ENCODE results near the gene ZNF418. TPM values are rescaled to one million over a fixed set of nuclear protein-coding genes. Genes with fewer than 3 reads are reported as not detected.

ZNF418 gene
- total and polyA plus RNA-seq, 2 of the 8 experiments (the other 6 are each of a cell fraction or from before 2014, with no cell fraction given), result 10.5 to 18.8 TPM

- Histone ChIP-seq H2BK5ac (ENCODE audit: low read depth, low read length) (no peak overlapping the region), H3K23ac (ENCODE audit: insufficient read length) (no peak overlapping the region), H3K18ac (ENCODE audit: extremely low read depth, low read length) (no peak overlapping the region), H3K4ac (replicated peaks; ENCODE audit: insufficient read length, low read depth, low read length) (no peak overlapping the region), H3K79me1 (ENCODE audit: low read depth, low read length) (no peaks in the 10 kb centered on the region; the same call in 1 of the 2 replicates), H3K9ac (replicated peaks in 1 of 4; ENCODE audit: extremely low read depth in 1 of 4, low read depth in 3 of 4, low read length in 3 of 4) (no peak overlapping the region), H3K14ac (ENCODE audit: insufficient read length) (no peak overlapping the region), H3K27ac (ENCODE audit: low read depth, low read length) (no peak overlapping the region), H4K91ac (replicated peaks; ENCODE audit: insufficient read length, low read length) (no peak overlapping the region), H2BK20ac (ENCODE audit: low read length) (no peak overlapping the region), H3K4me1 (replicated peaks in 1 of 4; ENCODE audit: control insufficient read depth in 3 of 4, insufficient read depth in 4 of 4, low read length in 3 of 4) (no peaks in the 10 kb centered on the region), H2BK120ac (replicated peaks; ENCODE audit: low read depth, low read length) (no peak overlapping the region), H3K36me3 (ENCODE audit: control insufficient read depth in 2 of 4, insufficient read depth in 4 of 4, low read length in 3 of 4) (no peaks in the 10 kb centered on the region), H4K20me1 (replicated peaks in 1 of 2; ENCODE audit: control insufficient read depth in 1 of 2, insufficient read depth in 2 of 2, low read length in 2 of 2) (no peaks in the 10 kb centered on the region), H3K4me3 (ENCODE audit: extremely low read depth in 1 of 4, insufficient read depth in 2 of 4, low read depth in 3 of 4, low read length in 4 of 4) (no peak overlapping the region), H2BK12ac (ENCODE audit: low read depth, low read length) (no peak overlapping the region), H3K79me2 (ENCODE audit: control insufficient read depth in 1 of 2, insufficient read depth in 2 of 2, low read length in 2 of 2) (no peaks in the 10 kb centered on the region; a peak in 1 of 4 replicates), H2AFZ (ENCODE audit: low read length) (no peak overlapping the region), H2AK5ac (ENCODE audit: low read depth, low read length) (no peak overlapping the region), H3K27me3 (replicated peaks in 1 of 4; ENCODE audit: control insufficient read depth in 3 of 4, extremely low read depth in 1 of 4, insufficient read depth in 3 of 4, low read length in 3 of 4) (no peaks in the 10 kb centered on the region), H3K9me3 (ENCODE audit: insufficient read depth in 2 of 2, low read depth in 1 of 2, low read length in 1 of 2) (no peaks in the 10 kb centered on the region), H2BK15ac (ENCODE audit: low read length) (no peak overlapping the region), H3K56ac (replicated peaks; ENCODE audit: insufficient read length, low read depth, low read length) (no peak overlapping the region), H4K5ac (ENCODE audit: insufficient read length, low read depth, low read length) (no peak overlapping the region), H3K23me2 (ENCODE audit: low read depth, low read length) (no peaks in the 10 kb centered on the region), H3K4me2 (ENCODE audit: insufficient read depth in 1 of 2, low read depth in 2 of 2, low read length in 2 of 2) (no peak overlapping the region), H4K8ac (ENCODE audit: extremely low read depth, insufficient read depth, low read length) (no peak overlapping the region)
- 96% methylated on average over 5 of the region's 5 CpGs; no CpG with 5 or more reads in 1 of the 2 experiments for WGBS, 2 experiments (ENCODE audit: extremely low coverage in 1 of 2, insufficient coverage in 1 of 2, insufficient read length in 1 of 2, insufficient replicate concordance in 2 of 2, low coverage in 1 of 2, low lambda C conversion rate in 2 of 2, missing lambda C conversion rate in 1 of 2)
- FAIRE-seq (no peak), DNase-seq (ENCODE audit: low read depth in 1 of 2, low spot score in 2 of 2) (no peak)
- ChIA-PET POLR2A (ENCODE audit: partially characterized antibody) (interaction anchor here (0.9 to 1.7 kb wide), 3 partner anchors 12 to 51 kb away, joined by 3 to 7 read pairs (median 4); partner anchors contain the start of genes ZNF417, ZNF587 and ZNF814), CTCF (ENCODE audit: partially characterized antibody) (interaction anchor here (1.2 kb wide), 1 partner anchor 11 kb away, joined by 9 read pairs; the partner anchor contains the start of gene ZNF814)
- TF ChIP-seq HDAC2 (IDR thresholded peaks at IDR 0.05; ENCODE audit: borderline replicate concordance in 1 of 2, low read depth in 2 of 2, low read length in 2 of 2), result no peak
- no peak for TF ChIP-seq ZNF274 (IDR thresholded peaks at IDR 0.05; ENCODE audit: borderline replicate concordance, extremely low read depth, low read length)
- no peak for TF ChIP-seq BRCA1 (IDR thresholded peaks at IDR 0.05; ENCODE audit: low read depth, low read length)
- TF ChIP-seq TBP (IDR thresholded peaks at IDR 0.05; ENCODE audit: low read depth, low read length), result no peak
- no peak for TF ChIP-seq SP4 (IDR thresholded peaks at IDR 0.05; ENCODE audit: low read length)
- TF ChIP-seq SIX5 (IDR thresholded peaks at IDR 0.05; ENCODE audit: low read depth, low read length), result no peak
- no peak for TF ChIP-seq SIRT6 (IDR thresholded peaks at IDR 0.05; ENCODE audit: low read length)
- no peak for TF ChIP-seq POLR2AphosphoS5 (IDR thresholded peaks at IDR 0.05; ENCODE audit: low read depth, low read length)
- TF ChIP-seq SIN3A (conservative IDR thresholded peaks at IDR 0.05 in 1 of 2, IDR thresholded peaks at IDR 0.05 in 1 of 2; ENCODE audit: low read depth in 1 of 2, low read length in 2 of 2), result no peak
- TF ChIP-seq CBX5 (IDR thresholded peaks at IDR 0.05; ENCODE audit: low read depth, low read length), result no peak
- no peak for TF ChIP-seq ASH2L (IDR thresholded peaks at IDR 0.05; ENCODE audit: low read length)
- no peak for TF ChIP-seq CHD1 (IDR thresholded peaks at IDR 0.05; ENCODE audit: low read depth, low read length)
- TF ChIP-seq RNF2 (IDR thresholded peaks at IDR 0.05; ENCODE audit: borderline replicate concordance, low read depth, low read length, missing control alignments, poor library complexity, severe bottlenecking), result no peak
- TF ChIP-seq ATF3 (IDR thresholded peaks at IDR 0.05; ENCODE audit: insufficient read depth, low read depth, low read length), result no peak
These were observed 34.9 kb downstream of the ZNF418 start for GRCh38 chr19:57900311-57900710.
